Inflammatory macrophage treated with lipopolysaccharide for 4 hours (primary cell): ENCODE measurements around the gene SPATA33.

Source experiments
- DNase-seq: peaks from one replicate; pipeline ENCODE4 v3.0.0-alpha.2; 2020

Gene SPATA33

DNA sequence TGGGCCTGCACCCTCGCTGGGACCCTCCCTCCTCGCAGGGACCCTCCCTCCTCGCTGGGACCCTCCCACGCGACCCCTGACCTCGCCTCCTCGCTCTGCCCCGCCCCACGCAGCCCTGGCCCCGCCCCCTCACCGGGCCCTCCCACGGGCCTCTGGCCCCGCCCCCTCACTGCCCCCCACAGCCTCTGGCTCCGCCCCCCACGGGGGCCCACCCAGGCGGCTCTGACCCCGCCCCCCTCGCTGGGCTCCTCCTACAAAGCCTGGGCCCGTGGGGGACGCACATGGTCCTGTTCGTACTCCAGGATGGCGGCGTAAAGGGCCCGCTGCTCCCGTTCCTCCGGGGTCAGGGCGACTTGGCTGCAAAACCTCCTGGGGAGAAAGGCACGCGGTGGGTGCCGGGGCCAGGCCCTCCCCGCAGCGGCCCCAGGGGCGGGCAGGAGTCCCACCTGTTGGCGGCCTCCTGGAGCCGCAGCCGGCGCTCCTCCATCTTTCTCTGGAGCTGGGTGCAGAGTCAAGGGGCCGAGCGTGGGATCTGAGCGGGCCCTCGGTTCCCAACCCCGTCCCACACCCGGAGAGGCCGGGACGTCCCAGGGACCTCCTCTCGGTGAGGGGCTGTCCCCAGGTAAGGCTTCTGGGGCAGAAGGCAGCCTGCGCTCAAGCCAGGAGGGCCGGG is 54.1 kb downstream of the SPATA33 start:
- DNase-seq: peak; percentile 26

DNA sequence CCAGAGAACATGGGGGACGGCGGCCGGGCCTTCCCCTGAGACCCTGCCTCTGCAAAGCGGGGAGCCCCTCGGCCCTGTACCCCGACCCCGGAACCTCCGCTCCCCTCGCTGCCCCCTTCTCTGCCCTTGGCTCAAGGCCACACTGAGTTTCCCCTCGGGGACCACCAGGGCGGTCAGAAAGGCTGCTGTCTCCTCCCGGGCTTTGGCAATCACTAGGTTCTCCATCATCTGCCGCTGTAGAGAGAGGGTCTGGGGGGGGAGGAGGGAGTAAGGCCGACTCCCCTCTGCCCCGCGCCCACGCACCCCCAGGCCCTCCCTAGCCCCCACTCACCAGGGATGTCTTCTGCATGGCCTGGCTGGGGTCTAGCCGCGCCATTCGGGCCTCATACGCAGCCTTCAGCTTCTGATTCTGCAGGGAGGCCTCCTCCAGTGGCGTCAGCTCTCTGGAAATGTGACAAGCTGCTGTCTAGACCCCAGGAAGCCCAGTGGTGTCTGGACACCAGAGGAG is 54.7 kb downstream of the SPATA33 start:
- DNase-seq: no peak

DNA sequence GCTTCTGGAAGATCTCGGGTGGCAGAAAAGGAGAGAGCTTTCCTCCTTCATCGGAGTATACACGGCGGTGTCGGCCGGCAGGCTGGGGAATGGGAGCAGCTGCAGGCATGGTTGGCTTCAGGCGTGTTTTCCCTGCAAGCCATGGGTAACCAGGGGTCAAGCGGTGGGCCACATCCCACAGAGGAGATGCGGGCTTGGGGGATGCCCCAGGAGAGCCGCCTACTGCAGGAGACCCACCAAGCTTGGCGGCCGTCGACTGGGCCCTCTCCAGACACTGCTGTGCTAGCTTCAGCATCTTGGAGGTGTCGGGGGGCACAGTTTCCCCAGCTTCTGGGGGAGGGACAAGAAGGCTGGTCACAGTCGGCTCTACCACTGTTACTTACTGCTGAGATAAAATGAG is 58.9 kb downstream of the SPATA33 start:
- DNase-seq: no peak

DNA sequence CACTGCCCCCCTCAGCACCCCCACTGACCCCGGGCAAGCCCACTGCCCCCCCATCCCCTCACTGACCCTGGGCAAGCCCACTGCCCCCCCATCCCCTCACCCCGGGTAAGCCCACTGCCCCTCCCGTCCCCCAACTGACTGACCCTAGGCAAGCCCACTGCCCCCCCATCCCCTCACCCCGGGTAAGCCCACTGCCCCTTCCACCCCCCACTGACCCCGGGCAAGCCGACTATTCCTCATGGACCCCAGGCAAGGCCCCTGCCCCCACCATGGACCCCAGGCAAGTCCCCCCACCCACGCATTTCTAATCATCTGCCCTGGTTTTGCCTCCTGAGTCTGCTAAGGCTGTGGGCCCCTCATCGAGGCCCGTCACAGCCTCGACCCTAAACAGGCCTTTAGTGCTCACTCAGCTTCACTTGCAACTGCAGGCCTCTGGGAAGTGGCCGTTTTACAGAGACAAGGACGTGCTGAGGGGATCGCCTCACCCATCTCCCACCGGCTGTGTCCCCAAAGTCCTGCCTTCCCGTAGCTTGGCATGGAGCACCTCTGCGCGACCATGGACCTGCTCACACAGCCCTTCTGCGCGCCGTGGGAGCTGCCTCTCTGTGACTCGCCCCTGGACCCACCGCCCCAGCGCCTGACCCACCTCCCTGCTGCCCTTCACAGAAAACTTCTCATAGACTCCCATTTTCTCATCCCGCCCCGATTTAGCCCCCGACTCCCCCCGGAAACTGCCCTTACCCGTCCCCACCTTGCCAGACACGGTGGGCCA is 59.5 kb downstream of the SPATA33 start:
- DNase-seq: no peak

DNA sequence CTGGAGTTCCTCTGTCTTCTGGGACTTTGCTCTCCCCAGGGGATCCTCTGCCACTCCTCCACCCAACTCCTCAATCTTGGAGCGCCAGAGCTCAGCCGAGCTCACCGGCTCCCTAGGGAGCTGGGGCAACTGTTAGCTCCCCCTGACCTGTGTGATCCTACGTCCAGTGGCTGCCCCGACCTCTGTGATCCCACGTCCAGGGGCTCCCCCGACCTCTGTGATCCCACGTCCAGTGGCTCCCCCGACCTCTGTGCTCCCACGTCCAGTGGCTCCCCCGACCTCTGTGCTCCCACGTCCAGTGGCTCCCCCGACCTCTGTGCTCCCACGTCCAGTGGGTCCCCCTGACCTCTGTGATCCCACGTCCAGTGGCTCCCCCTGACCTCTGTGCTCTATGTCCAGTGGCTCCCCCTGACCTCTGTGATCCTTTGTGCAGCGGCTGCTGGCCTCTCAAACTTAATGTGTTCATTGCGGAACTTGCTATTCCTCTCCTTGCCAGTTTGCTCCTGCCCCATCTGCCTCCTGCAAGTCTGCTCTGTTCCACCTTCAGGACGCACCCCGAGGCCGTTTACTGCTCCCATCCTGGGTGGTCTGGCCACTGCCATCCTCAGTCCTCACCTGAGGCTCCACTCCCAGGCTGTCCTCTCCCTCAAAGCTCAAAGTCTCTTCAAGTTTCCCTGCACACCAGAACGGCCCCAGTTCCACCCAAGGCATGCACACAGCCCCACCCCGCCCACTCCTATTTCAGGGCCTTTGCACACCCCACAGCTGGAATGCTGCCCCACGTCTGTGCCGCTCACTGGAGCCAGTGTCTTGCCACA is 60.3 kb downstream of the SPATA33 start:
- no peak for DNase-seq
